Kasumi-1 (cell line): ENCODE results near the gene ARHGAP45.

ENCODE experiments used
- DNase-seq, 2 experiments: peaks; one replicate each; lab custom pipeline; 2025; lab: John Stamatoyannopoulos, UW

ARHGAP45 gene

DNA sequence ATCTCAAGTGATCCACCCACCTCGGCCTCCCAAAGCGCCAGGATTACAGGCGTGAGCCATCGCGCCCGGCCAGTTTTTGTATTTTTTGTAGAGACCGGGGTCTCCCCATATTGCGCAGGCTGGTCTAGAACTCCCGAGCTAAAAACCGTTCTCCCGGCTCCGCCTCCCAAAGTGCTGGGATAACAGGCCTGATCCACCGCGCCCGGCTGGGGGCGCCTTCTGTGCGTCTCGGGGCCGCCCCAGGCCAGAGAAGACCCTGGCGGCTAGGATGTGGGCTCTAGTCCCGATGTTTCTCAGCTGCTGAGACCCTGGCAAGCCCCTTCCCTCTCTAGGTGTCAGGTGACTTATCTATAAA, 3.6 kb downstream of the ARHGAP45 start:
- DNase-seq = no peak

DNA sequence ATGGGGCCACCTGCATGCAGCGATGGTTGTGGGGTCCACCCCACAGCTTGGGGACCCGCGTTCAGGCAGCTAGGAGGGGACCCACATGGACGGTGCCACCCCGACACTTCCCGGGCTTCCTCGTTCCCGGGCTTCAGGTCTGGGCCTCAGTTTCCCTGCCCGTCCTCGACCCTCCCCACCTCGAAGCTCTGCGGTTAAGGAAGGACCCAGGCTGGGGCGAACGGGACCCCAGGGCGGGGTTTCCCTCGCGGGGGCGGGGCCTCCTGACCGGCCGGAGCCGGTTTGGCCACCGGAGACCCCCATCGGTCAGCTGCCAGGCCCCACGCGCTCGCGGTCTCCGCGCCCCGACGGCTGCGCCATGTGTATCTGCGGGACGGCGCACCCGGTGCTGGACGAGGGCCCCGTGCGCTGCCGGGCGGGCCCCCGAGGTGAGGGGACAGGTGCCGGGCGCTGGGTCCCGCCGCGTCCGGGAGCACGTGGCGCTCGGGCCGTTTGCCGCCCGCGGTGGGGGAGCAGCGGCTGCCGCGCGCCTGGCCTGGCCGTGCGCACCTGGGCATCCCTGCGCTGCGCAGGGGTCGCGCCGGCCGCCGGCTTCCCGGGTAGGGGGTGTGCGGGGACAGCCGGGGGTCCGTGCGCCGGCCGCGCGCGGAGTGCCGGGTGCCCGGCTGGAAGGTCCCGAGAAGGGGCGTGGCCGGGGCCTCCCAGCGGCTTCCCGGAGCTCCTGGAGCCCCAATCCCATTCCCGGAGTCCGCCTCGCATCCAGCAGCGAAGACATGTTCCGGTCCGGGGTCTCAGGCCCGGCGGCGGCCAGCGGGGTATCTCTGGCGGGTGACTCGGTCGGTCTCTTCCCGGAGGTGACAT, 4.2 kb downstream of the ARHGAP45 start:
- no peak for DNase-seq

DNA sequence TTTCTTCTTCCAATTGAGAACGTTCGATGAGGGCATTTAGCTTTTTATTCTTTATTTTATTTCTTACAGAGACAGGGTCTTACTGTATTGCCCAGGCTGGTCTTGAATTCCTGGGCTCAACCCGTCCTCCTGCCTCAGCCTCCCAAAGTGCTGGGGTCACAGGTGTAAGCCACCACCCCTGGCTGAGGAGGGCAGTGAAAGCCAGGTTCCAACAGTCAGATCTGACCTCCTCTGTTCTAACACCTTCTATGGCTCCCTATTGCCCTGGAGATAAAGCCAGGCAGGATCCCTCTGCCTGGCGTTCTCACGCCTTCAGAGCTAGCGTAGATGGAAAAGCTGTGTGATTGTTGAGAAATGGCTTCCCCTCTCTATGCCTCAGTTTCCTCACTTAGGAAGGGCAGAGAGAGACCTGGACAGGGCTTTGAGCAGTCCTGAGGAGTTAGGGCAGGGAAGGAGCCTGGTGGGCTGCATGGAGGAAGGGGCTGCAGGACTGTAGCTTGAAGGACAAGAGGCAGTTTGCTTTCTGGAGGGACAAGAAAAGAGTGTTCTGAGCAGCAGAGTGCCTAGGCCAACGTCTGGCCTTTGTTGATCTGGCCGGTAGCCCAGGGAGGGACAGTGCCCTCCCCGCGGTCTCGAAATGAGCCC, 5.5 kb downstream of the ARHGAP45 start:
- no peak for DNase-seq

DNA sequence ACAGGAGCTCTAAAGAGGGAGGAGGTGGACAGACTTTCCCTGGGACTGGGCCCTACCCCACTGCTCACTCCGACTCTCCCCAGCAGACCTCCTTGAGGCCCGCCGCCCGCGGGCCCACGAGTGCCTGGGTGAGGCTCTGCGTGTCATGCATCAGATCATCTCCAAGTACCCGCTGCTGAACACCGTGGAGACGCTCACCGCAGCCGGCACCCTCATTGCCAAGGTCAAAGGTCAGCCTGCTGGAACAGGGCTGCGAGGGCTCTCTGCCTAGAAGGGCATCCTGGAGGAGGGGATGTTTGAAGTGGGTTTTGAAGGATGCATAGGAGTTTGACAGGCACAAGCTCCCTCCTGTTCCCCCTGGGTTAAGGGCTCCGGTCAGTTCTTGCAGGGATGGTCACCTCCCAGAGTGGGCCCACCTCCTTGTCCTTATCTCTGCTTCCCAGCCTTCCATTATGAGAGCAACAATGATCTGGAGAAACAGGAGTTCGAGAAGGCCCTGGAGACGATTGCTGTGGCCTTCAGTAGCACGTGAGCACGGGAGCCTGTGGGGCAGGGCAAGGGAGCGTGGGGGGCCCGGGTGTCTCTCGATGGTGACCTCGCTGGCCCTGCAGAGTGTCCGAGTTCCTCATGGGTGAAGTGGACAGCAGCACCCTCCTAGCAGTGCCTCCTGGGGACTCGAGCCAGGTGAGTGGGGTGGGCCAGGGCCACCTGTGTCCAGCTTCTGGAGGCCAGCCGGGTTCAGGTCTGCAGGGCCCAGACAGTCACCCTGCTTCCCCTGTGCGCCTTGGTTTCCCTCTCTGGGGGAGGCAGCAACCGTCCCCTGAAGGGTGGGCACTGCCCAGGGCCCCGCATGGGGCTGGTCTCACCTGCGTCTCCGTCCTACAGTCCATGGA, 6.3 kb downstream of the ARHGAP45 start:
- no peak for DNase-seq

DNA sequence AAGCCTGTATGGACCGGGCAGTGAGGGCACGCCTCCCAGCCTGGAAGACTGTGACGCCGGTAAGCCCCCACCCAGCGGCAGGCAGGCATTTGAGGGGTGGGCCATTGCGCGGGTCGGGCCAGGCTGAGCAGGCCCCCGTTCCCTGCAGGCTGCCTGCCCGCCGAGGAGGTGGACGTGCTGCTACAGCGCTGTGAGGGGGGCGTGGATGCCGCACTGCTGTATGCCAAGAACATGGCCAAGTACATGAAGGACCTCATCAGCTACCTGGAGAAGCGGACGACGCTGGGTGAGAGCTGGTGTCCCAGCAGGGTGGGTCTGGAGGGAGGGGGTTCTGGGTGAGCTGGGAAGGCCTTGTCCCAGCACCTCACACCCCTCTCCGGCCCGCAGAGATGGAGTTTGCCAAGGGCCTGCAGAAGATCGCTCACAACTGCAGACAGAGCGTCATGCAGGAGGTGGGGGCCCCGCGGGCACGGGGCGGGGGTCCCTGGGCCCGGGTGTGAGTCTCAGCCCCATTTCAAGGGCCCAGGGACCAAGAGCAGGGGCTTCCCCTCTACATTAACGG, 7.1 kb downstream of the ARHGAP45 start:
- DNase-seq = no peak

DNA sequence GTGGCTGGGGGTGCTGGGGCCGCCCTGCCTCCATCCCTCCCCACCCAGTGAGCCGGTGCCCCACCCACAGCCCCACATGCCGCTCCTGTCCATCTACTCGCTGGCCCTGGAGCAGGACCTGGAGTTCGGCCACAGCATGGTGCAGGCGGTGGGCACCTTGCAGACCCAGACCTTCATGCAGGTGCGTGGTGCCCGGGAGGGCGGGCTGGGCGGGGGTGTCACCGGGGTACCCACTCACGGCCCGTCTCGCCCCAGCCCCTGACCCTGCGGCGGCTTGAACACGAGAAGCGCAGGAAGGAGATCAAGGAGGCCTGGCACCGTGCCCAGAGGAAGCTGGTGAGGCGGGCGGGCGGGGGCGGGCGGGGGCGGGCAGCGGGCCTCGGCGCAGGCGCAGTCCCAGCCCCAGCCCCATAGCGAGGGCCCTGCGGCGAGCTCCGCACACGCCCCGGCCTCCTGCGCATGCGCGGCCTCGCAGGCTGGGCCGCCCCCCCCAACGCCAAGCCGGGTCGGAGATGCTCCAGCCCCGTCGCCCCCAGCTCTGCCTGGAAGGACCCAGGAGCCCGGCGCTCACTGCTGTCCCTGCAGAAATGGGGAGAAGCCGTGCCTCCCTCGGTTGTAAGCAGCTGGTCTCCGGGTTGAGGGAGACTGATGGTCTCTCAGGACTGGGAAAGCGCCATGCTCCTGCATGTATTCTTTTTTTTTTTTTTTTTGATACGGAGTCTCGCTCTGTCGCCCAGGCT, 7.7 kb downstream of the ARHGAP45 start:
- DNase-seq = peak; percentile 75 to 83

DNA sequence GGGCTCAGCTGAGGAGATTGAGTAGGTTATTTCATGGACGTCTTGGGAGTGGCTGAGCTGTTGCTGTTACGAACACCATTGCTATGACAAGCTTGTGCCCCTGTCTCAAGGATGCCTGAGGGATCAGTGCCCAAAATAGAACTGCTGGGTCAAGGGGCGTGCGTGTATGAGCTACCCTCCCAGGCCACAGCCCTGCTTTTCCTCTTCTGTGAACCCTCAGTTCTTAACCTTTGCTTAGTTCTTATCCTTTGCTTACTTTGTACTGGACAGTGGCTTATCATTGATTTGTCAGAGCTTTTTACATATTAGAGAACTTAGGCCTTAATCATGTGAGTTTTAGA, 9.0 kb downstream of the ARHGAP45 start:
- DNase-seq = no peak

DNA sequence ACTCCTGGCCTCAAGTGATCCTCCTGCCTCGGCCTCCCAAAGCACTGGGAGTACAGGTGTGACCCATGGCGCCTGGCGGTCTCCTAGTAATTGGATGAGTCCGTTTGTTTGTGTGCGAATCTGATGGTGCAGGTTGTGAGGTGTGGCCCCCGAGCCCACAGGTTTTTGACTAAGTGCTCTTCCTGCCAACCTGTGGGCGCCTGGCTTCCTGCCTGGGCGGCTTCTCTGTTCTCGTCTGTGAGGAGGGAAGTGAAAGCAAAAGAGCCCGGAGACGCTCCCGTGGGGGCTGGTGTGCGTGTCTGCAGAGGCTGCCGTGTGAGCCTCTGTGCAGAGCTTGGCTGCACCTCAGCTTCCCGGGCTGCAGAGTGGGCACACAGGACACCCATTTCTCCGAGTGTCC, 10.0 kb downstream of the ARHGAP45 start:
- peak; percentile 69 to 76 for DNase-seq

DNA sequence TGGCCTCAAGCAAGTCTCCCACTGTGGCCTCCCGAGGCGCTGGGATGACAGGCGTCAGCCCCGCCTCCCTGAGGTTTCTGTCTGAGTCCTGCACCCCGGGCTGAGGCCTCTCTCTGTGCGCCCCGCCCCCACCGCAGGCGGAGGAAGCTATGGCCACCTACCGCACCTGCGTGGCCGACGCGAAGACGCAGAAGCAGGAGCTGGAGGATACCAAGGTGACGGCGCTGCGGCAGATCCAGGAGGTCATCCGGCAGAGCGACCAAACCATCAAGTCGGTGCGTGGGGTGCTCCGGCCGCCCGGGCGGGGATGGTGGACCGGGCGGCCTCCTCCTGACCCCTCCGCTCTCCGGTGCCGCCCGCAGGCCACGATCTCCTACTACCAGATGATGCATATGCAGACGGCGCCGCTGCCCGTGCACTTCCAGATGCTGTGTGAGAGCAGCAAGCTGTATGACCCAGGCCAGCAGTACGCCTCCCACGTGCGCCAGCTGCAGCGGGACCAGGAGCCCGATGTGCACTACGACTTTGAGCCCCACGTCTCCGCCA, 12.7 kb downstream of the ARHGAP45 start:
- DNase-seq = no peak

DNA sequence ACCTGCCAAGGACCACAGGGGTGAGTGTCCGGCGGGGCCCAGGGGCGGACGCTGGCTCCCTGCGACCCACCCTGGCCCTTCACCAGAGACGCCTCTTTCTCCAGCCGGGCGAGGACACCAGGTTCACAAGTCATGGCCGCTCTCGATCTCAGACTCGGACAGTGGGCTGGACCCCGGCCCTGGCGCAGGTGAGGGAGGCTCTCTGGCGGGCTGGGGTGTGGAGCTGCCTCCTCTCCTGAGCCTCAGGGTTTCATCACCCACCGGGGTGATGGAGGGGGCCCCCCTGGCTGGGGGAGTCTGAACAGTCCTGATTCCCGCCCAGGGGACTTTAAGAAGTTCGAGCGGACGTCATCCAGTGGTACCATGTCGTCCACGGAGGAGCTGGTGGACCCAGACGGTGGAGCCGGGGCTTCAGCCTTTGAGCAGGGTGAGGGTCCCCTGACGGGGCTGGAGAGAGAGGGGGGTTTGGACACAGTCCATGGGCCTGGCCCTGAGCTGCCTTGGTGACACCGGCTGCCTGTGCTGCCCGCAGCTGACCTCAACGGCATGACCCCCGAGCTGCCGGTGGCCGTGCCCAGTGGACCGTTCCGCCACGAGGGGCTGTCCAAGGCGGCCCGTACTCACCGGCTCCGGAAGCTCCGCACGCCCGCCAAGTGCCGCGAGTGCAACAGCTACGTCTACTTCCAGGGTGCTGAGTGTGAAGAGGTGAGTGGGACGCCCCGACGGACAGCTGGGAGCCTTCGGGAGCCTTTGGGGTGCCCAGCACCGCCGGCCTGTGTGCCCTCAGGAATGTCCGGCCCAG, 13.6 kb downstream of the ARHGAP45 start:
- DNase-seq = no peak

DNA sequence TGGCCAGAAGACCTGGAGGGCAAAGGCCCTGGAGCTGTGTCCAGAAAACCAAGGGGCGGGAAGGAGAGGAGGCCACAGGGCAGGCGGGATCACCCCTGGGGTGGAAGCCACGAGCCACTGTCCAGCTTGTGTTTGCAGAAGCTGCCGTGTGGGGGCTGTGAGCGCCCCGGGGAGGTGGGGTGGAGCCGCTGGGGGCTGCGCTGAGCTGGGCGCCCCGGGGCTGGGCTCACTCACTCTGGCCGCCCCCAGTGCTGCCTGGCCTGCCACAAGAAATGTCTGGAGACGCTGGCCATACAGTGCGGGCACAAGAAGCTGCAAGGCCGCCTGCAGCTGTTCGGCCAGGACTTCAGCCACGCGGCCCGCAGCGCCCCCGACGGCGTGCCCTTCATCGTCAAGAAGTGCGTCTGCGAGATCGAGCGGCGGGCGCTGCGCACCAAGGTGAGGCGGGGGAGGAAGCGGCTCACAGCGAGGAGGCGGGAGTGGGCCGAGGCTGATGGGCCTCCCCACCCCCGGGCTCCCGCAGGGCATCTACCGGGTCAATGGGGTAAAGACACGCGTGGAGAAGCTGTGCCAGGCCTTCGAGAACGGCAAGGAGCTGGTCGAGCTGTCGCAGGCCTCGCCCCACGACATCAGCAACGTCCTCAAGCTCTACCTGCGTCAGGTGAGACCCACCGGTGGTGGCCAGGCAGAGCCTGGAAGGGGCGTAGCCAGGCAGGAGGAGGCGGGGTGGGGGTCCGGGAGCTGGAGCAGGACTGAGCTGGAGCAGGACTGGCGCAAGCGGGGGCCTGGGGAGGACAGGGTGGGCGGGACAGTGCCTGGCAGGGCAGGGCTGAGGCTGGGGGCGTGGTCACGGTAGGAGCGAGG, 14.6 kb downstream of the ARHGAP45 start:
- DNase-seq = no peak

DNA sequence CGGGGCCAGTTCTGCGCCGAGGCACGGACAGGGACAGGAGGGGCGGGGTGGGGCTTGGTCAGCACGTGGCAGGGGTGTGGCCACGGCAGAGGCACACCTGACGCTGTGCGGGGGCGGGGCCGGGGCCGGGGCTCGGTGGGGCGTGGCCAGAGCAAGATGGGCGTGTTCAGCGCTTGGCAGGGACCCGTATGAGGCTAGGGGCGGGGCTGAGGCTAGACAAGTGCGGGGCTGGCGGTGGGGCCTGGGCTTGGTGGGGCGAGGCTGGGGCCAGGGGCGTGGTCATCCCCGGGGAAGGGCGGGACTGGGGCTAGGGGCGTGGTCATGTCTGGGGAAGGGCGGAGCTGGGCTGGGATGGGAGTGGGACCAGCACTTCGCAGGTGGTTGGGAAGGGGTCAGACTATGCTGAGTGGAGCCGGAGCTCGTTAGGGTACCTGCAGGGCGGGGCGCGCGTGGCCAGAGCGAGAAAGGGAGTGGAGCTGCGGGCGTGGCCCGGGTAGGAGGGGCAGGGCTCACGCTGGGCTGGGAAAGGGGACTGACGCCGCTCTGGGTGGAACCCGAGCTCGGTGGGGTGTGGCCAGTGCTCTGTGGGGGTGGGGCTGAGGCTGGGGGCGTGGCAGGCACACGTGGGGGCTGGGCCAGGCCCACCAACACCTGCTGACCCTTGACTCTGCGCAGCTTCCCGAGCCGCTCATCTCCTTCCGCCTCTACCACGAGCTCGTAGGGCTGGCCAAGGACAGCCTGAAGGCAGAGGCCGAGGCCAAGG, 15.4 kb downstream of the ARHGAP45 start:
- DNase-seq = no peak

DNA sequence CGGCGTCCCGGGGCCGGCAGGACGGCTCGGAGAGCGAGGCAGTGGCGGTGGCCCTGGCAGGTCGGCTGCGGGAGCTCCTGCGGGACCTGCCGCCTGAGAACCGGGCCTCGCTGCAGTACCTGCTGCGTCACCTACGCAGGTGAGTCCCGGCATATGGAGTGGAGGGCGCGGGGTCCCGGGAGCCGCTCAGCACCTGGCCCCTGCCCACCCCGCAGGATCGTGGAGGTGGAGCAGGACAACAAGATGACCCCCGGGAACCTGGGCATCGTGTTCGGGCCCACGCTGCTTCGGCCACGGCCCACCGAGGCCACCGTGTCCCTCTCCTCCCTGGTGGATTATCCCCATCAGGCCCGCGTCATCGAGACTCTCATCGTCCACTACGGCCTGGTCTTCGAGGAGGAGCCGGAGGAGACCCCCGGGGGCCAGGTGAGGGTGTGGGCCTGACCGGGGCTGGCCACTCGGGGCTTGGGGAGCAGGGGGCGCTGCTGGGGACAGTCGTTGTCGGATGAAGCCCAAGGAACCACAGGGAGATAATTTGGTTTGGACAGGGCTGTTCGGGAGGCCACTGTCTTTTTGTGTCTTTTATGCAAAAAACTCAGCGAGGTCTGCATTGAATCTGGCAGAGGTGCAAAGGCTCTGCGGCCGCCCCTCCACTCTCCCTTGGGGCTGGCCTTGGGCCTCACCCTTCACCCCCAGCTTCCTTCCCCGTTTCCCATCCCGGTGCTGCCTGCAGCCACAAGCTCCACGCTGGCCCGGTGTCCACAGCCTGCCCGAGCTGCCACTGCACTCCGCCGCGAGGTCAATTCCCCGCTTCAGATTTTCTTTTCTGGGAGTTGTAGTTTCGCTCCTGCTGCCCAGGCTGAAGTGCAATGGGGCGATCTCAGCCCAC, 16.2 kb downstream of the ARHGAP45 start:
- no peak for DNase-seq

DNA sequence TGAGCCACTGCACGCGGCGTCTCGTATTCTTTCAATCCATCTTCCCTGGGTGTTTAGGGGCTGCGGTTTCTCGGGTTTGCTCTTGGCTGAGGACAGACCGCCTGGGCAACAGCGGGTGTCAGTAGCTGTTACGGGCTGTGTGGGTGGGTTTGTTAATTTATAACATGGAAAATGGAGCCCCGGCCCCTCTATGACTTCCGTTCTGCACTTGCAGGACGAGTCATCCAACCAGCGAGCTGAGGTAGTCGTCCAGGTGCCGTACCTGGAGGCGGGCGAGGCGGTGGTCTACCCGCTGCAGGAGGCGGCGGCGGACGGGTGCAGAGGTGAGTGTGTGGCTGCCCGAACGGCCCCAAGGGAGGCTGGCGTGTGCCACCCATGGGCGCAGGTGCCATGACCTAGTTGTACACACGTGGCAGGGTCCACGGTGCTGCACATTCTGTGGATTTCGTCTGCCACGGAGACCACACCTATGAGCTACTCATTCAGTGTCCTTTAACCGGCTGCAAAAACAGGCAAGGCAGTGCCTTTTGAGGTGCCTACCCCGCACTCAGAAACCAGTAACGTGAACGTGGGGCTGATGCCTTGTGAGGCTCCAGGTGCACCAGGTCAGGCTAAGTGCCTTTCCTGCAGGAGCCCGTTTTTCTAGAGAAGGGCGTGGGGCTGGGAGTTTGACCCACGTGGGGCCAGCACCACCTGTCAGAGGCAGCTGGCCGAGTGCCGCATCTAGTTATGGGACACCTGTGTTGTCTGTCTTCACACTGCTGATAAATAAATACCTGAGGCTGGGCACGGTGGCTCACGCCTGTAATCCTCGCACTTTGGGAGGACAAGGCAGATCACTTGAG, 17.3 kb downstream of the ARHGAP45 start:
- no peak for DNase-seq

DNA sequence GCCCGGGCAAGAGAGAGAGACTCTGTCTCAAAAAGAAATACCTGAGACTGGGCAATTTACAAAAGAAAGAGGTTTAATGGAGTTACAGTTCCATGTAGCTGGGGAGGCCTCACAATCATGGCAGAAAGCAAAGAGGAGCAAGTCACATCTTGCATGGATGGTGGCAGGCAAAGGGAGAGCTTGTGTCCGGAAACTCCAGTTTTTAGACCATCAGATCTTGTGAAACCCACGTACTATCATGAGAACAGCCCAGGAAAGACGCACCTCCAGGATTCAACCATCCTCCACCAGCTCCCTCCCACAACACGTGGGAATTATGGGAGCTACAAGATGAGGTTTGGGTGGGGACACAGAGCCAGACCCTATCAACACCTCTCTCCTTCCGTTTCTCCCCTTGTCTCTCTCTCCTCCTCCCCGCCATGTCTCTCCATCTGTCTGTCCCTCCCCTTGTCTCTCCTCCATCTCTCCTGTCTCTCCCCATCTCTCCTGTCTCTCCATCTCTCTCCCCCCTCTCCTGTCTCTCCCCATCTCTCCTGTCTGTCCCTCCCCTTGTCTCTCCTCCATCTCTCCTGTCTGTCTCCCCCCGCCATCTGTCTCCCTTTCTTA, 18.2 kb downstream of the ARHGAP45 start:
- no peak for DNase-seq

DNA sequence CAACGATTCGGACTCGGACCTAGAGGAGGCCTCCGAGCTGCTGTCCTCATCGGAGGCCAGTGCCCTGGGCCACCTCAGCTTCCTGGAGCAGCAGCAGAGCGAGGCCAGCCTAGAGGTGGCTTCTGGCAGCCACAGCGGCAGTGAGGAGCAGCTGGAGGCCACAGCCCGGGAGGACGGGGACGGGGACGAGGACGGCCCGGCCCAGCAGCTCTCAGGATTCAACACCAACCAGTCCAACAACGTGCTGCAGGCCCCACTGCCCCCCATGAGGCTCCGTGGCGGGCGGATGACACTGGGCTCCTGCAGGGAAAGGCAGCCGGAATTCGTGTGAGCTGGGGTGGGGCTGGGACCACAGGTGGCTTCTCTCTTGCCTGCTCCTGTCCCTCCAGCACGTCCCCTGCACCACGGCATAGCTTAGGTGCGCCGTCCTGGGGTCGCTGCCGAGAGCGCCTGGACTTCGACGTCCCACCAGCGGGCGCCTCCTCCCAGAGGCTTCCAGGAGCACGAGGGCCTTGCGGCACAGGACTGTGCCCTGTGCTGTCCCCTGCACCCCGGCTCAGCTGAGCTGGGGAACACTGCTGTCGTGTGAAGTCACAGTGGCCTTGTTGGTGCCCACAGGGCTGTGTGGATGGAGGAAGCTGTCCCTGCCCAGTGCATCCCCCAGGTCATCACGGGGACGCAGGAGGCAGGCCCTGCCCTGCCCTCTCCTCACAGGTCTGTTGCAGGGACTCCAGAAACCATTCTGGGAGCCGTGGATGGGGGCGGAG, 18.9 kb downstream of the ARHGAP45 start:
- no peak for DNase-seq
